GM23338 (cell line): ENCODE results near the gene SLC17A7. TPM values are rescaled to one million over a fixed set of nuclear protein-coding genes. Genes with fewer than 3 reads are reported as not detected.

ENCODE experiments used
- ATAC-seq: fragments of 200-7000 bp; cut with Tn5 transposase; 3 replicates; pipeline ENCODE4 v1.9.1; 2020
- DNase-seq: peaks from one replicate; pipeline ENCODE4 v3.0.0-alpha.2; 2015; ENCODE audit warnings: low spot score
- H2AFZ ChIP-seq: fragments of 200-600 bp; sonication (generic); 2 replicates; pipeline ENCODE4 v1.8.0; 2016; ENCODE audit warnings: antibody characterized with exemption, mild to moderate bottlenecking, moderate library complexity
- H3F3A ChIP-seq: fragments of 200-600 bp; sonication (generic); replicated peaks from 2 replicates; pipeline ENCODE4 v1.8.0; 2017; ENCODE audit warnings: antibody characterized with exemption, mixed run types, low read depth
- H3K27ac ChIP-seq: fragments of 200-600 bp; sonication (generic); 2 replicates; pipeline ENCODE4 v1.6.1; 2016; ENCODE audit warnings: low read depth
- H3K27me3 ChIP-seq: fragments of 200-600 bp; sonication (generic); 2 replicates; pipeline ENCODE4 v1.8.0; 2016; ENCODE audit warnings: mild to moderate bottlenecking, mixed run types, moderate library complexity; ENCODE audit not compliant: insufficient read depth
- H3K36me3 ChIP-seq: fragments of 200-600 bp; sonication (generic); 2 replicates; pipeline ENCODE4 v1.8.0; 2016; ENCODE audit warnings: mild to moderate bottlenecking; ENCODE audit not compliant: insufficient read depth
- H3K4me1 ChIP-seq: fragments of 200-600 bp; sonication (generic); 2 replicates; pipeline ENCODE4 v1.8.0; 2016; ENCODE audit warnings: mild to moderate bottlenecking, moderate library complexity; ENCODE audit not compliant: insufficient read depth
- H3K4me2 ChIP-seq: fragments of 200-600 bp; sonication (generic); 2 replicates; pipeline ENCODE4 v1.7.1; 2017; ENCODE audit warnings: mixed run types
- H3K4me3 ChIP-seq: fragments of 200-600 bp; sonication (generic); 2 replicates; pipeline ENCODE4 v1.6.1; 2016; ENCODE audit warnings: mixed run types
- H3K79me2 ChIP-seq: fragments of 200-600 bp; sonication (generic); replicated peaks from 2 replicates; pipeline ENCODE4 v1.8.0; 2017; ENCODE audit warnings: mild to moderate bottlenecking; ENCODE audit not compliant: insufficient read depth
- H3K9me2 ChIP-seq: fragments of 200-600 bp; sonication (generic); 2 replicates; pipeline ENCODE4 v1.8.0; 2017; ENCODE audit not compliant: insufficient read depth
- H4K20me1 ChIP-seq: fragments of 200-600 bp; sonication (generic); replicated peaks from 2 replicates; pipeline ENCODE4 v1.8.0; 2017; ENCODE audit warnings: mild to moderate bottlenecking; ENCODE audit not compliant: insufficient read depth
- H3K27ac Mint-ChIP-seq: 2 replicates; pipeline ENCODE4 v1.8.0; 2020; ENCODE audit warnings: inconsistent platforms, mild to moderate bottlenecking, moderate library complexity, mixed read lengths
- H3K27me3 Mint-ChIP-seq: 3 replicates; pipeline ENCODE4 v1.8.0; 2022; ENCODE audit warnings: low read depth, mild to moderate bottlenecking, moderate library complexity, mixed read lengths, inconsistent platforms; ENCODE audit not compliant: insufficient read depth, poor library complexity
- H3K36me3 Mint-ChIP-seq: 3 replicates; pipeline ENCODE4 v1.8.0; 2021; ENCODE audit warnings: low read depth, mild to moderate bottlenecking, inconsistent platforms, moderate library complexity, mixed read lengths
- H3K4me1 Mint-ChIP-seq: 3 replicates; pipeline ENCODE4 v1.8.0; 2020; ENCODE audit warnings: mild to moderate bottlenecking, inconsistent platforms, mixed read lengths
- H3K4me3 Mint-ChIP-seq: 3 replicates; pipeline ENCODE4 v1.8.0; 2021; ENCODE audit warnings: moderate library complexity, mild to moderate bottlenecking, inconsistent platforms, mixed read lengths
- H3K9me3 Mint-ChIP-seq: 3 replicates; pipeline ENCODE4 v1.8.0; 2020; ENCODE audit warnings: moderate library complexity, mild to moderate bottlenecking, inconsistent platforms, mixed read lengths
- CREB1 ChIP-seq: fragments of 250-450 bp; sonication (Bioruptor Pico); IDR thresholded peaks from 2 replicates; pipeline ENCODE4 v1.5.0; 2020; ENCODE audit warnings: low read depth, mild to moderate bottlenecking, moderate library complexity
- CTCF ChIP-seq, 2 experiments: fragments of 200-600 bp in 1 of 2; sonication (generic) in 1 of 2; conservative IDR thresholded peaks; 2 replicates each; pipeline versions ENCODE4 v1.5.1 to v1.6.1; 2016 to 2017; ENCODE audit warnings: antibody characterized with exemption in 2 of 2, low read depth in 2 of 2, mild to moderate bottlenecking in 2 of 2, moderate library complexity in 1 of 2
- POLR2AphosphoS5 ChIP-seq: IDR thresholded peaks from 2 replicates; pipeline ENCODE4 v1.6.1; 2016; ENCODE audit warnings: antibody characterized with exemption, low read depth
- REST ChIP-seq: IDR thresholded peaks from one replicate; pipeline ENCODE4 v1.6.1; 2018; ENCODE audit warnings: antibody characterized with exemption; ENCODE audit not compliant: unreplicated experiment
- ZNF114 ChIP-seq: fragments of 250-450 bp; sonication (Bioruptor Pico); IDR thresholded peaks from 2 replicates; pipeline ENCODE4 v1.5.0; 2020; ENCODE audit warnings: mild to moderate bottlenecking, moderate library complexity
- ZNF331 ChIP-seq: fragments of 250-450 bp; sonication (Bioruptor Pico); IDR thresholded peaks from 2 replicates; pipeline ENCODE4 v1.5.0; 2020; ENCODE audit warnings: low read depth, mild to moderate bottlenecking, moderate library complexity
- polyA plus RNA-seq: library from polyadenylated mRNA; unstranded; fragments of >200 nt; fragmentation: Nextera tagmentation; extraction: Ambion mirVana; gene quantifications from 2 replicates; pipeline ENCODE4 v1.2.1, GENCODE V29; 2016
- total RNA-seq: library from RNA; depleted of rRNA; stranded (reverse); fragments of >200 nt; shearing (Covaris generic); gene quantifications from 2 replicates; pipeline ENCODE4 v1.2.3, GENCODE V29; 2014

The SLC17A7 gene
- total and polyA plus RNA-seq, 2 experiments from 2014 or later, result 0.90 to 1.5 TPM

- TF ChIP-seq REST (no peak), ZNF331 (CRISPR knock-in tag) (no peak), CREB1 (CRISPR knock-in tag) (no peak), ZNF114 (CRISPR knock-in tag) (no peak), POLR2AphosphoS5 (no peak)
Observed at GRCh38 chr19:49414256-49414655, 27.1 kb downstream of the SLC17A7 start (continued).

GRCh38 chr19:49413348-49413747, 28.0 kb downstream of the SLC17A7 start:
- H3K4me2 ChIP-seq, result no peak overlapping the region
- H3K27ac Mint-ChIP-seq, result 0 out of 2 replicates have a peak overlapping the region, but pooled peaks have one; percentile 10
- DNase-seq, result no peak

More at GRCh38 chr19:49413348-49413747, 28.0 kb downstream of the SLC17A7 start:
- 0 out of 2 replicates have a peak overlapping the region, but pooled peaks have one; percentile 32 for H2AFZ ChIP-seq
- no peaks in the 10 kb centered on the region for H3F3A ChIP-seq
- H3K36me3 ChIP-seq, result no peaks in the 10 kb centered on the region
- H4K20me1 ChIP-seq, result no peaks in the 10 kb centered on the region
- H3K27me3 ChIP-seq, result no peaks in the 10 kb centered on the region
- no peak for TF ChIP-seq CTCF (conservative IDR thresholded peaks at IDR 0.05; ENCODE audit: low read depth in 2 of 2)
- no peak for TF ChIP-seq CREB1 (CRISPR knock-in tag)
- H3K4me3 ChIP-seq, result no peak overlapping the region
- H3K27ac ChIP-seq, result no peak overlapping the region
- Mint-ChIP-seq H3K9me3 (no peaks in the 10 kb centered on the region; the same call in 2 of the 3 replicates), H3K36me3 (no peaks in the 10 kb centered on the region), H3K4me1 (peaks cover 23% of the 10 kb centered on the region), H3K27me3 (peaks cover 8% of the 10 kb centered on the region), H3K4me3 (no peak overlapping the region)
- H3K4me1 ChIP-seq, result peaks cover 6% of the 10 kb centered on the region
- H3K9me2 ChIP-seq, result no peaks in the 10 kb centered on the region
- ATAC-seq, result no peak
- no peaks in the 10 kb centered on the region for H3K79me2 ChIP-seq
